GM12864 (cell line): ENCODE measurements around the gene SPATA1.

ENCODE experiments used
- DNase-seq: peaks from one replicate; pipeline ENCODE4 v3.0.0-alpha.2; 2011; ENCODE audit warnings: low read depth
- H3K4me3 ChIP-seq: 2 replicates; pipeline ENCODE4 v1.5.1; 2011; ENCODE audit warnings: mild to moderate bottlenecking, low read depth, low read length, control low read depth
- TF ChIP-seq, protein P1 (sequence below): IDR thresholded peaks from 2 replicates; pipeline ENCODE4 v1.5.1; 2011; ENCODE audit warnings: low read depth, mild to moderate bottlenecking, moderate library complexity, low read length, control low read depth, inconsistent platforms; ENCODE audit errors: missing control alignments

Gene SPATA1, protein sequence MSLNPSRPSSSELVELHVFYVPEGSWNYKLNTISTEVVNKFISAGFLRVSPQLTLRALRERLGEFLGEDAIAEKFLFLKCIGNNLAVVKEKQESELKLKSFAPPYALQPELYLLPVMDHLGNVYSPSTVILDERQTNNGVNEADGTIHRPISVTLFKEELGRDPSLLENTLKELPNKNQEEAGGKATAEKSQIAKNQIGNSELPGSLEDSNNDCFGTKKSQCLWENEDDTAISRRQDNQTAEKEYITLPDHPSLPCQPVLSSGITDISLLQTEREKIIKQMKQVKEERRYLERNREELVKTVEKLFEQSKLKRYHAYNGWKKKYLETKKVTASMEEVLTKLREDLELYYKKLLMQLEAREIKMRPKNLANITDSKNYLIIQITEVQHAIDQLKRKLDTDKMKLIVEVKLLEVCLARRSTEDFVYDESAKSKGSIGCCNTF

GRCh38 chr1:84506002-84506728 lies at the start of gene SPATA1, which contains the start of gene GNG5:
Gene SPATA1, plus strand, starts transcription at chr1:84506386. Its CDS starts 9,974 bp downstream, at chr1:84516360.
Gene GNG5, minus strand, starts transcription at chr1:84506581. Its CDS starts 490 bp downstream, at chr1:84506091.
- peak; percentile 86 for DNase-seq
- TF ChIP-seq, protein P1, sequence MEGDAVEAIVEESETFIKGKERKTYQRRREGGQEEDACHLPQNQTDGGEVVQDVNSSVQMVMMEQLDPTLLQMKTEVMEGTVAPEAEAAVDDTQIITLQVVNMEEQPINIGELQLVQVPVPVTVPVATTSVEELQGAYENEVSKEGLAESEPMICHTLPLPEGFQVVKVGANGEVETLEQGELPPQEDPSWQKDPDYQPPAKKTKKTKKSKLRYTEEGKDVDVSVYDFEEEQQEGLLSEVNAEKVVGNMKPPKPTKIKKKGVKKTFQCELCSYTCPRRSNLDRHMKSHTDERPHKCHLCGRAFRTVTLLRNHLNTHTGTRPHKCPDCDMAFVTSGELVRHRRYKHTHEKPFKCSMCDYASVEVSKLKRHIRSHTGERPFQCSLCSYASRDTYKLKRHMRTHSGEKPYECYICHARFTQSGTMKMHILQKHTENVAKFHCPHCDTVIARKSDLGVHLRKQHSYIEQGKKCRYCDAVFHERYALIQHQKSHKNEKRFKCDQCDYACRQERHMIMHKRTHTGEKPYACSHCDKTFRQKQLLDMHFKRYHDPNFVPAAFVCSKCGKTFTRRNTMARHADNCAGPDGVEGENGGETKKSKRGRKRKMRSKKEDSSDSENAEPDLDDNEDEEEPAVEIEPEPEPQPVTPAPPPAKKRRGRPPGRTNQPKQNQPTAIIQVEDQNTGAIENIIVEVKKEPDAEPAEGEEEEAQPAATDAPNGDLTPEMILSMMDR: no peak
- H3K4me3 ChIP-seq: peak within 1 kb of the TSS; percentile 84

DNA sequence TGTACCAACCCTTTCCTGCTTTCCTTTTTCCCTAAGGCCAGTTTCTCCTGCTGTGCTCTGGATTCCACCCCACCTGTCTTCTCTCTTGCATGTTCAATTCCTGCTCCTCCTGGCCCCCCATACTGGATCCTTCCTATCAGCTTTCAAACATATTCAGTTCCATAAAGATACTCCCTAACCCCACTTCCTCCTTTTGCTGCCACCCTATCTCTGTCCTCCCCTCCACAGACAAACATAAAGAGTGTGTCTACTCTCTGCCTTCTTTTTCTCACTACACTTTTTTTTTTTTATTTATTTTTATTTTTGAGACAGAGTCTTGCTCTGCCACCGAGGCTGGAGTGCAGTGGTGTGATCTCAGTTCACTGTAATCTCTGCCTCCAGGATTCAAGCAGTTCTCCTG lies 44.1 kb upstream of the SPATA1 start:
- no peak for DNase-seq
- H3K4me3 ChIP-seq: no peak overlapping the region
- TF ChIP-seq, protein P1: no peak

- TF ChIP-seq, protein P1: no peak
- no peak for DNase-seq
- no peak overlapping the region for H3K4me3 ChIP-seq
Observed at GRCh38 chr1:84467298-84467697, 38.9 kb upstream of the SPATA1 start.

- no peak for DNase-seq
- TF ChIP-seq, protein P1: no peak
- H3K4me3 ChIP-seq: no peak overlapping the region
Observed at GRCh38 chr1:84476225-84476624, 30.0 kb upstream of the SPATA1 start.

- TF ChIP-seq, protein P1: no peak
- peak; percentile 71 for DNase-seq
- H3K4me3 ChIP-seq: peak within 1 kb of the TSS; percentile 84
Observed at GRCh38 chr1:84478876-84479868, 27.0 kb upstream of the SPATA1 start, which contains the start of gene RPF1. Gene RPF1, plus strand, starts transcription at chr1:84479266. Its CDS starts 16 bp downstream, at chr1:84479282.

- TF ChIP-seq, protein P1: no peak
- H3K4me3 ChIP-seq: peak overlapping the region; percentile 84
- no peak for DNase-seq
Observed at GRCh38 chr1:84479998-84480397, 26.2 kb upstream of the SPATA1 start.
